RWPE1 (cell line): ENCODE data around the gene TLK1.

ENCODE experiments used
- CTCF ChIA-PET: fragments of 350-600 bp; sonication (Branson Sonifier 250); formaldehyde crosslinking; extraction: SDS; loops from one replicate; lab custom pipeline; 2021; lab: Yijun Ruan, JAX
- POLR2A ChIA-PET: fragments of 400-600 bp; formaldehyde crosslinking; extraction: SDS; loops from one replicate; lab custom pipeline; 2020; ENCODE audit warnings: antibody characterized with exemption; ENCODE audit not compliant: low non-redundant PET; lab: Yijun Ruan, JAX
- DNase-seq: peaks from one replicate; pipeline ENCODE4 v3.0.0; 2012; ENCODE audit warnings: low spot score
- H3K27ac ChIP-seq: fragments of 450-650 bp; 2 replicates; pipeline ENCODE4 v1.5.1; 2017
- TF ChIP-seq, protein P1 (sequence below): fragments of 450-650 bp; conservative IDR thresholded peaks from 2 replicates; pipeline ENCODE4 v1.5.1; 2017; ENCODE audit warnings: low read depth, mild to moderate bottlenecking

Gene TLK1

DNA sequence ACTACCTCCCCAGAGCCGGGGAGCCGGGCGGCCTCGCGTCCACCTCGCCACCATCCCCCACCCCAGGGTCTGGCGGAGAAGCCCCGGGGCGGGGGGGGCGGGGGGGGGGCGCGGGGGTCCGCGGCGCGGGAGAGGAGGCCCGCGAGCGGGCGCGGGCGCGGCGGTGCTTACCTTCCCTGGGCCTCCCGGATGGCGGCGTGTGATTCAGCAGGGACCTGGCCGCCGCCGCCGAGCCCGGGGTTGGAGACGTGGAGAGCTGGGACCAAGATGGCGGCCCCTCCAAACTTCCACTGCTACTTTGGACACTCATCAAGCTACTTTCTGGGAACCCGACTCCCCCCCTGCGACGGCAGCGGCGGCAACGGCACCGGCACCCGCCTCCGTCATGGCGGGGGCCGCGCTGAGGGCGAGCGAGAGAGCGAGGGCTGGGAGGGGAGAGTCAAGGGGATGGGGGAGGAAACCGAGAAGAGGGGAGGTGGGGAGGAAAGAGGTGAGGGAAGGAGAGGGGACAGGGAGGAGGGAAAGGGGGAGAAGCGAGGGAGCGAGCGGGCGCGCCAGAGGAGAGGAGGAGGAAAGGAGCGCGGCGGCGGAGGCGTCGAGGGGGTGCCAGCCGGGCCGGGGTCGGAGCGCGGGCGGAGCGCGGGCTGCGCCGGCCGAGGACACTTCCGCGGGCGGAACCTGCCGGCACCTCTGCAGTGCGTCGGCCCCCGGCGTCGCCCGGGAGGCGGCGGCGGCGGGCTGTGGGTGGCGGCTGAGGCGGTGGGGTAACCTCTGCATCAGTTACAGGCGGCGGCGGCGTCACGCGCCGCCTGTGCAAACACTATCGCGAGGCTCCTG lies at the start of gene TLK1:
Gene TLK1 (minus strand): TSS at position 775 of the 837 bp plus-strand sequence. CDS start 465 bp downstream, at position 310.
- ChIA-PET POLR2A (interaction anchor here (0.6 kb wide), 1 partner anchor 134 kb away, joined by 5 read pairs; no protein-coding TSS in a partner anchor), CTCF (interaction anchor here (0.6 to 0.7 kb wide), 4 partner anchors 10 to 232 kb away, joined by 3 to 4 read pairs (median 4); no protein-coding TSS in a partner anchor)
- TF ChIP-seq, protein P1, sequence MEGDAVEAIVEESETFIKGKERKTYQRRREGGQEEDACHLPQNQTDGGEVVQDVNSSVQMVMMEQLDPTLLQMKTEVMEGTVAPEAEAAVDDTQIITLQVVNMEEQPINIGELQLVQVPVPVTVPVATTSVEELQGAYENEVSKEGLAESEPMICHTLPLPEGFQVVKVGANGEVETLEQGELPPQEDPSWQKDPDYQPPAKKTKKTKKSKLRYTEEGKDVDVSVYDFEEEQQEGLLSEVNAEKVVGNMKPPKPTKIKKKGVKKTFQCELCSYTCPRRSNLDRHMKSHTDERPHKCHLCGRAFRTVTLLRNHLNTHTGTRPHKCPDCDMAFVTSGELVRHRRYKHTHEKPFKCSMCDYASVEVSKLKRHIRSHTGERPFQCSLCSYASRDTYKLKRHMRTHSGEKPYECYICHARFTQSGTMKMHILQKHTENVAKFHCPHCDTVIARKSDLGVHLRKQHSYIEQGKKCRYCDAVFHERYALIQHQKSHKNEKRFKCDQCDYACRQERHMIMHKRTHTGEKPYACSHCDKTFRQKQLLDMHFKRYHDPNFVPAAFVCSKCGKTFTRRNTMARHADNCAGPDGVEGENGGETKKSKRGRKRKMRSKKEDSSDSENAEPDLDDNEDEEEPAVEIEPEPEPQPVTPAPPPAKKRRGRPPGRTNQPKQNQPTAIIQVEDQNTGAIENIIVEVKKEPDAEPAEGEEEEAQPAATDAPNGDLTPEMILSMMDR, result no peak

DNA sequence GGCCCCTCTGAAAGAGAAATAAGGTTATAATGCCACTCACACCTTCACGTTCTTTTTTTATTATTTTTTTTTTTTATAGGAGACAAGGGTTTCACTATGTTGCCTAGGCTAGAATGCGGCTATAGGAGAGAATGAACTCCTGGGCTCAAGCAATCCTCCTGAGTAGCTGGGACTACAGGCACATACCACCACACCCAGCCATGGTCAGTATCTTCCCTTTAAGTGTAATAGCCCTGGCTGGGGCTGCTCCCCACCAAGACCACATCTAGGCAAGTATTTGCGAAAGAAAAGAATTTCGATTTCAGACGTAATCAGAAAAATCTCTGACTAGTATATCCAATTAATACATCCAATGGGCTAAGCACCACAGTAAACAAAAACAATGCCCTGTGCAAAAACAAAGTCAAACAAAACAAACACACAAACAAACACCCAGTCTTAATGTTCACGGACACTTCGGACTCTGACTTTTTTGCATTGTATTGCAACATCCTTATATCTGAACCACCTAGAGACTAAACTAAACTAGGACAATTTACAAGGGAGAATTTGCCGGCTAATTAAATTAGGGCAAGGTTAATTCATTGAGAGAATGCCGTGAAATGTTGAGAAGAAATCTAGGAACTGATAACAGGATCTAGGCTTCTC lies 49.6 kb upstream of the TLK1 start:
- TF ChIP-seq, protein P1, result no peak
- ChIA-PET POLR2A (no interaction called here), CTCF (no interaction called here)
- H3K27ac ChIP-seq, result no peak overlapping the region
- no peak for DNase-seq

More for the DNA sequence above, at the start of gene TLK1:
- peak; percentile 47 for DNase-seq
- H3K27ac ChIP-seq, result peak within 1 kb of the TSS; percentile 98

DNA sequence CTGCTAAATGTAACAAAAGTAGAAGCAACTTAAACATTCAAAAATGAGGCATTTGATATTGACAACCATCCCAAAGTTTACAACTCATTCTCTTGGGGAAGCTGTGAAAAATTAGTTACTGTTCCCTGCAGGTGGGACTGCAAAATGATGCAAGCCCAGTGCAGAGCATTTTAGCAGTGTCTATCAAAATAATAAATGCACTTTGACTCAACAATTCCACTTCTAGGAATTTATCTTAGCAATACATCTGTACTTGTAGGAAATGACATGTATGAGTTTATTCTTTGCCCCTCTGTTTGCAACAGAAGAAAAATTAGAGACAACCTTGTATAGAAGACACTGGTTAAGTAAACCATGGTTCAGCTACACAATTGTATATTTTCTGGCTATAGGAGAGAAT lies 48.0 kb upstream of the TLK1 start:
- POLR2A ChIA-PET, result no interaction called here
- H3K27ac ChIP-seq, result no peak overlapping the region
- CTCF ChIA-PET, result no interaction called here
- no peak for DNase-seq
- TF ChIP-seq, protein P1, result no peak

DNA sequence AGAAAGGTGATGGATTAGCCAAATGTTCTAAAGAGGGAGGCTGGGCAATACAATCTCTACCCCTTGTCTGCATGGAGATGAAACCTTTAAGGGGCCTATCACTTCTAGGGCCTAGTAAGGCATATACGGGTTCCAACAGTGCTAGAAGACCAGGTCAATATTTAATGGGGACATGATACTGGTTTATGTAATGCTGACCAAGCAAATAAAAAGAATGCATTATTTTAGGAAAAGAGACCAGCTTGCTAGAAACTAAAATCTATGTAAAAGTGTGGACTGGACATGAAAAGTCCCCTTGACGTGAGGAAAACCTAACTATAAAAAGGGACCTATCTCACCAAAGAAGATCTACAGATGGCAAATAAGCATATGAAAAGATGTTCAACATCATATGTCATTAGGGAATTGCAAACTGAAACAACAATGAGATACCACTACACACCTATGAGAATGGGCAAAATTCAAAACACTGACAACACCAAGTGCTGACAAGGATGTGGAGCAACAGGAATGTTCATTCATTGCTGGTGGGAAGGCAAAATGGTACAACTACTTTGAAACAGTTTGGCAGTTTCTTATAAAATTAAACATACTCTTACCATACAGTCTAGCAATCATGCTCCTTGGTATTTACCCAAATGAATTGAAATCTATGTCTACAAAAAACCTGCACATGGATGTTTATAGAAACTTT lies 45.9 kb upstream of the TLK1 start:
- no peak overlapping the region for H3K27ac ChIP-seq
- ChIA-PET CTCF (no interaction called here), POLR2A (no interaction called here)
- DNase-seq, result no peak
- TF ChIP-seq, protein P1, result no peak

DNA sequence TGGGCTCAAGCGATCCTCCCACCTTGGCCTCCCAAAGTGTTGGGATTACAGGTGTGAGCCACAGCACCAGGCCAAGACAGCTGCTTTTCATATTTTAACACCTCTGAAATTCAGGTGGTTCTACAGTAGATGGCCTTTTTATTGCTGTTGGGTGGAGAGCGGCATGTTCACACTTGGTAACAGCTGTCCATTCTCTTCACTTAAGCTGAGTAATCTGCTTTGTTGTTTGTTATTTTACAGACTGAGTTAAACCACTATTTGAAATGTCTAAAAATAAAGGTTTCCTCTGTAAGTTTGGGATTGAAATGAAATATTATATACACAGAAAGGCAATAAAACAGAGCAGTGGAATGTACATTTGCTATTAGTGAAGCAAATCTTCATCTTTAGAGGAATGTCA lies 44.9 kb upstream of the TLK1 start:
- TF ChIP-seq, protein P1, result no peak
- POLR2A ChIA-PET, result no interaction called here
- no peak for DNase-seq
- H3K27ac ChIP-seq, result no peak overlapping the region
- CTCF ChIA-PET, result interaction anchor here (0.5 kb wide), 1 partner anchor 122 kb away, joined by 9 read pairs; no protein-coding TSS in a partner anchor

DNA sequence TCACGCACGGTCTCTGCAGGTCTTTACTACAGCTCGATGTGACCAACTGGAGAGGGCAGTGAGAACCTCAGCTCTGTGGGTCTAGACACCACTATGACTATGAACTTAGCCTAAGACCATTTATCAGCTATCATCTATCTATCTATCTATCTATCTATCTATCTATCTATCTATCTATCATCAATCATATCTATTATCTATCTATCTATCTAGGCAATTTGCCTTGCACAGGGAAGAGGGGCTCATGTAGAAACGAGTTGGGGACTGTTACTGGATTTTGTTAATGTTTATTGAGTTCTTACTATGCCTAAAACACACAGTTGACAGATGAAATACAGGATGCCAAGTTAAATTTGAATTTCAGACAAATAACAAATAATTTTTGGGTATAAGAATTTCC lies 41.1 kb upstream of the TLK1 start:
- ChIA-PET POLR2A (no interaction called here), CTCF (no interaction called here)
- DNase-seq, result no peak
- no peak overlapping the region for H3K27ac ChIP-seq
- TF ChIP-seq, protein P1, result no peak
